HepG2 (cell line): Measurements from ENCODE around the gene NOL4L. TPM values are rescaled to one million over a fixed set of nuclear protein-coding genes. Genes with fewer than 3 reads are reported as not detected.

Source experiments
- CERS6 ChIP-seq: sonication (generic); formaldehyde crosslinking; IDR thresholded peaks from 2 replicates; pipeline ENCODE4 v1.5.0; 2020; ENCODE audit warnings: missing genetic modification reagents
- CHD2 ChIP-seq: IDR thresholded peaks from 2 replicates; pipeline ENCODE4 v1.6.1; 2011; ENCODE audit warnings: low read depth, low read length, improper control_type of control experiment
- CHD4 ChIP-seq: fragments of 200-600 bp; sonication (generic); IDR thresholded peaks from 2 replicates; pipeline ENCODE4 v1.7.0; 2017; ENCODE audit warnings: mild to moderate bottlenecking, low read length, borderline replicate concordance
- MYC ChIP-seq: sonication (generic); formaldehyde crosslinking; IDR thresholded peaks from 2 replicates; pipeline ENCODE4 v1.9.0; 2021; ENCODE audit warnings: missing genetic modification reagents, borderline replicate concordance
- NFIB ChIP-seq: sonication (generic); formaldehyde crosslinking; IDR thresholded peaks from 2 replicates; pipeline ENCODE4 v1.9.0; 2021; ENCODE audit warnings: missing genetic modification reagents, mild to moderate bottlenecking, borderline replicate concordance
- NFKB2 ChIP-seq: sonication (generic); formaldehyde crosslinking; IDR thresholded peaks from 2 replicates; pipeline ENCODE4 v1.4.0; 2020; ENCODE audit warnings: missing genetic modification reagents, borderline replicate concordance
- NFKBIZ ChIP-seq: IDR thresholded peaks from 2 replicates; pipeline ENCODE4 v1.6.1; 2018; ENCODE audit warnings: missing genetic modification reagents, missing compliant biosample characterization
- PITX1 ChIP-seq: sonication (generic); formaldehyde crosslinking; IDR thresholded peaks from 2 replicates; pipeline ENCODE4 v1.5.1; 2020; ENCODE audit warnings: mild to moderate bottlenecking, missing genetic modification reagents
- PLRG1 ChIP-seq: fragments of 450-650 bp; conservative IDR thresholded peaks from 2 replicates; pipeline ENCODE4 v1.6.1; 2016
- RBFOX2 ChIP-seq: fragments of 200-400 bp; formaldehyde crosslinking; IDR thresholded peaks from 2 replicates; pipeline ENCODE4 v1.6.1; 2017; ENCODE audit warnings: low read depth, mild to moderate bottlenecking, low read length
- RXRA ChIP-seq: sonication (generic); formaldehyde crosslinking; IDR thresholded peaks from 2 replicates; pipeline ENCODE4 v1.5.1; 2020; ENCODE audit warnings: missing genetic modification reagents
- SMAD3 ChIP-seq: sonication (generic); formaldehyde crosslinking; IDR thresholded peaks from 2 replicates; pipeline ENCODE4 v1.4.0; 2020; ENCODE audit warnings: missing genetic modification reagents
- SSRP1 ChIP-seq: IDR thresholded peaks from 2 replicates; pipeline ENCODE4 v1.6.1; 2016; ENCODE audit warnings: control low read depth
- ZC3H13 ChIP-seq: sonication (generic); formaldehyde crosslinking; IDR thresholded peaks from 2 replicates; pipeline ENCODE4 v1.8.1; 2023; ENCODE audit warnings: mild to moderate bottlenecking, missing genetic modification reagents, moderate library complexity
- ZFP91 ChIP-seq: sonication (generic); formaldehyde crosslinking; IDR thresholded peaks from 2 replicates; pipeline ENCODE4 v1.9.0; 2022; ENCODE audit warnings: missing genetic modification reagents, mild to moderate bottlenecking, borderline replicate concordance
- ZIK1 ChIP-seq: sonication (generic); formaldehyde crosslinking; IDR thresholded peaks from 2 replicates; pipeline ENCODE4 v1.5.0; 2020; ENCODE audit warnings: mild to moderate bottlenecking, low read depth, missing genetic modification reagents, borderline replicate concordance
- ZNF17 ChIP-seq: sonication (generic); formaldehyde crosslinking; IDR thresholded peaks from 2 replicates; pipeline ENCODE4 v1.5.0; 2020; ENCODE audit warnings: mild to moderate bottlenecking, missing genetic modification reagents
- ZNF230 ChIP-seq: sonication (generic); formaldehyde crosslinking; IDR thresholded peaks from 2 replicates; pipeline ENCODE4 v1.4.0; 2020; ENCODE audit warnings: mild to moderate bottlenecking, missing genetic modification reagents
- ZNF232 ChIP-seq: sonication (generic); formaldehyde crosslinking; IDR thresholded peaks from 2 replicates; pipeline ENCODE4 v1.4.0; 2020; ENCODE audit warnings: missing genetic modification reagents, borderline replicate concordance
- ZNF616 ChIP-seq: sonication (generic); formaldehyde crosslinking; IDR thresholded peaks from 2 replicates; pipeline ENCODE4 v1.5.0; 2020; ENCODE audit warnings: low read depth, mild to moderate bottlenecking, missing genetic modification reagents
- ZNF644 ChIP-seq: IDR thresholded peaks from 2 replicates; pipeline ENCODE4 v1.6.1; 2016; ENCODE audit warnings: low read depth
- ZNF761 ChIP-seq: sonication (generic); formaldehyde crosslinking; conservative IDR thresholded peaks from 2 replicates; pipeline ENCODE4 v1.4.0; 2020; ENCODE audit warnings: mild to moderate bottlenecking, missing genetic modification reagents
- polyA plus RNA-seq, 8 experiments: library from polyadenylated mRNA; depleted of rRNA in 3 of 8; stranded (reverse) in 7 of 8; unstranded in 1 of 8; fragments of >200 nt; fragmentation: Illumina TruSeq in 4 of 8; extraction: Trizol in 4 of 8; gene quantifications; 2 replicates each; pipeline versions ENCODE4 v1.2.1 to v1.2.3, GENCODE V29; 2011 to 2016; ENCODE audit warnings: low read depth in 4 of 8, missing spikeins in 1 of 8, mixed read lengths in 1 of 8; ENCODE audit not compliant: insufficient read depth in 1 of 8
- total RNA-seq, 5 experiments: library from RNA; depleted of rRNA; stranded (reverse); fragments of >200 nt; fragmentation: Illumina TruSeq; extraction: Trizol; gene quantifications; 2 replicates each; pipeline ENCODE4 v1.2.3, GENCODE V29; 2016; ENCODE audit warnings: low read depth in 1 of 5
- TF ChIP-seq, protein P1 (sequence below): IDR thresholded peaks from 2 replicates; pipeline ENCODE4 v1.6.1; 2016; ENCODE audit warnings: mild to moderate bottlenecking, missing biosample characterization, missing genetic modification reagents
- TF ChIP-seq, protein P2 (sequence below): sonication (generic); formaldehyde crosslinking; IDR thresholded peaks from 2 replicates; pipeline ENCODE4 v1.4.0; 2020; ENCODE audit warnings: missing genetic modification reagents
- TF ChIP-seq, protein P3 (sequence below): IDR thresholded peaks from 2 replicates; pipeline ENCODE4 v1.6.1; 2012; ENCODE audit warnings: low read depth, low read length, improper control_type of control experiment

The NOL4L gene
- total and polyA plus RNA-seq, 2 of the 13 experiments (the other 11 are each of a cell fraction or from before 2014, with no cell fraction given): 16.6 to 35.4 TPM

DNA sequence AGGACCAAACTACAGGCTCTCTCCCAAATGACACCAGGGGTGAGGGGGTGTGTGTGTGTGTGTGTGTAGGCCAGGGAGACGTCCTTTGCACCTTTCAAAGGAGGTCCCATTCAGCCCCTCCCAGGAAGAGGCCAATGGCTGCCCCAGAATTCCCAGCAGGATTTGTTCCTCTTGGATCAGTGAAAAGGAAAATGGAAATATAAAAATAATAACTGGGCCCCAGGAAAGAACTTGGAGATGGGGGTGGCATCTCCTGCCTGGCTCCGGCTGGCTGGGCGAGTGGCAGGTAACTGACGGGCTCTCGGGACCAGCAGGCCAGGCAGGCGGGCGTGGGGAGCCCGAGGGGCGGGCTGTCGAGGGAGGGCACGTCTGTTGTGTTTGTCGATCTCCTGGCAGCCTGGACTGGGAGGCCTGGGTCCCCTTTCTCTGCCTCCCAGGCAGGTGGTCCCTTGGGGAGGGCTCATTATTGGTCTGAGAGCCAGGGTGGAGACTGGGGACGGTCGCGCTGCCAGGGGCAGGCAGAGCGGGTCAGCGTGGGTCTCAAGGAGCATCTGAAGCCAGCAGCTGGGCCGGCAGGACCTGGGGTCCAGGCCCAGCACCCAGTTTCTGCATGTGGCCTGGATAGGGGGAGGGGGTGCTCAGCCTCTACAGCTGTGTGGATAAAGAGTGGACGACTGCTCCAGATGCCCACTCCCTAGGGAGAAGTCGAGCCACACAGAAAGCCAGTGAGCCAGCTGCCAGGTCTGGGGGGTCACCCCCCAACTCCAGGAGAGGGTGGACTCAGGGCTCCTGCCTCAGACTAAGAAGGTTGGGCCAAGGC is 3.1 kb downstream of the NOL4L start (continued):
- TF ChIP-seq, protein P1, sequence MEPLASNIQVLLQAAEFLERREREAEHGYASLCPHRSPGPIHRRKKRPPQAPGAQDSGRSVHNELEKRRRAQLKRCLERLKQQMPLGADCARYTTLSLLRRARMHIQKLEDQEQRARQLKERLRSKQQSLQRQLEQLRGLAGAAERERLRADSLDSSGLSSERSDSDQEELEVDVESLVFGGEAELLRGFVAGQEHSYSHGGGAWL (CRISPR knock-in tag): 0 out of 2 replicates have a peak, but pooled peaks have one; percentile 28
- 0 out of 2 replicates have a peak, but pooled peaks have one; percentile 4 for TF ChIP-seq CHD2
- TF ChIP-seq SSRP1 (CRISPR knock-in tag): no peak
- TF ChIP-seq RXRA: no peak
- peak; percentile 37; the same call in 1 of the 2 replicates for TF ChIP-seq PITX1 (CRISPR knock-in tag)
- TF ChIP-seq CHD4: no peak
- TF ChIP-seq NFIB (CRISPR knock-in tag): no peak
- no peak for TF ChIP-seq ZNF644
- peak; percentile 80 for TF ChIP-seq ZNF616 (CRISPR knock-in tag)
- TF ChIP-seq, protein P2, sequence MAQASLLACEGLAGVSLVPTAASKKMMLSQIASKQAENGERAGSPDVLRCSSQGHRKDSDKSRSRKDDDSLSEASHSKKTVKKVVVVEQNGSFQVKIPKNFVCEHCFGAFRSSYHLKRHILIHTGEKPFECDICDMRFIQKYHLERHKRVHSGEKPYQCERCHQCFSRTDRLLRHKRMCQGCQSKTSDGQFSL (CRISPR knock-in tag): no peak
- TF ChIP-seq SMAD3: 0 out of 2 replicates have a peak, but pooled peaks have one; percentile 15
- TF ChIP-seq RBFOX2: peak; percentile 37; the same call in 1 of the 2 replicates
- peak; percentile 18; the same call in 1 of the 2 replicates for TF ChIP-seq MYC (CRISPR knock-in tag)
- no peak for TF ChIP-seq ZNF17
- TF ChIP-seq ZNF230: peak; percentile 83; the same call in 1 of the 2 replicates
- TF ChIP-seq NFKBIZ: no peak
- TF ChIP-seq NFKB2 (CRISPR knock-in tag): 0 out of 2 replicates have a peak, but pooled peaks have one; percentile 20
- TF ChIP-seq CERS6: no peak
- peak; percentile 84 for TF ChIP-seq ZNF761
- TF ChIP-seq, protein P3, sequence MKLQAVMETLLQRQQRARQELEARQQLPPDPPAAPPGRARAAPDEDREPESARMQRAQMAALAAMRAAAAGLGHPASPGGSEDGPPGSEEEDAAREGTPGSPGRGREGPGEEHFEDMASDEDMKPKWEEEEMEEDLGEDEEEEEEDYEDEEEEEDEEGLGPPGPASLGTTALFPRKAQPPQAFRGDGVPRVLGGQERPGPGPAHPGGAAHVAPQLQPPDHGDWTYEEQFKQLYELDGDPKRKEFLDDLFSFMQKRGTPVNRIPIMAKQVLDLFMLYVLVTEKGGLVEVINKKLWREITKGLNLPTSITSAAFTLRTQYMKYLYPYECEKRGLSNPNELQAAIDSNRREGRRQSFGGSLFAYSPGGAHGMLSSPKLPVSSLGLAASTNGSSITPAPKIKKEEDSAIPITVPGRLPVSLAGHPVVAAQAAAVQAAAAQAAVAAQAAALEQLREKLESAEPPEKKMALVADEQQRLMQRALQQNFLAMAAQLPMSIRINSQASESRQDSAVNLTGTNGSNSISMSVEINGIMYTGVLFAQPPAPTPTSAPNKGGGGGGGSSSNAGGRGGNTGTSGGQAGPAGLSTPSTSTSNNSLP: no peak
- TF ChIP-seq ZIK1 (CRISPR knock-in tag): no peak
- TF ChIP-seq ZC3H13 (CRISPR knock-in tag): peak; percentile 81; the same call in 1 of the 2 replicates
- 0 out of 2 replicates have a peak, but pooled peaks have one; percentile 26 for TF ChIP-seq ZFP91 (CRISPR knock-in tag)
- peak; percentile 24; the same call in 1 of the 2 replicates for TF ChIP-seq ZNF232
- TF ChIP-seq PLRG1: no peak
